GM12878 (cell line): ENCODE measurements around the gene ITPKB. TPM values are rescaled to one million over a fixed set of nuclear protein-coding genes. Genes with fewer than 3 reads are reported as not detected.

Source experiments
- ATAC-seq: fragments of 200-7000 bp; cut with Tn5 transposase; 3 replicates; pipeline ENCODE4 v1.9.1; 2020; ENCODE audit warnings: mild to moderate bottlenecking, moderate library complexity
- BruUV-seq: library from RNA; stranded (reverse); fragments of 400-500 nt; replicated peaks from 2 replicates; lab custom pipeline; 2021; lab: Mats Ljungman, UMichigan
- CTCF ChIA-PET: fragments of 300-600 bp; sonication (Branson Sonifier 250); formaldehyde crosslinking; extraction: SDS; loops from one replicate; lab custom pipeline; 2021; ENCODE audit warnings: inconsistent platforms; lab: Yijun Ruan, JAX
- POLR2A ChIA-PET: fragments of 350-600 bp; formaldehyde crosslinking; extraction: SDS; loops from one replicate; lab custom pipeline; 2021; ENCODE audit warnings: inconsistent platforms; lab: Charles Lee
- RAD21 ChIA-PET: fragments of 300-600 bp; sonication (Branson Sonifier 250); formaldehyde crosslinking; loops from one replicate; lab custom pipeline; 2023; ENCODE audit warnings: antibody characterized with exemption; ENCODE audit not compliant: unreplicated experiment; lab: Charles Lee
- SMC1A ChIA-PET: fragments of 300-600 bp; sonication (Branson Sonifier 250); formaldehyde crosslinking; loops from one replicate; lab custom pipeline; 2023; ENCODE audit not compliant: unreplicated experiment, uncharacterized antibody; lab: Charles Lee
- DNase-seq: peaks from one replicate; pipeline ENCODE4 v3.0.0-alpha.2; 2011; ENCODE audit warnings: low read depth, low spot score
- FAIRE-seq: peaks from 3 replicates; lab custom pipeline; 2011; peaks lifted over from hg19 to GRCh38; lab: Jason Lieb, UNC
- H2AFZ ChIP-seq: 2 replicates; pipeline ENCODE4 v1.6.0; 2011; ENCODE audit warnings: low read depth, low read length, control low read depth; ENCODE audit not compliant: control insufficient read depth
- H3K27ac ChIP-seq: 2 replicates; pipeline ENCODE4 v1.5.1; 2011; ENCODE audit warnings: control low read depth; ENCODE audit not compliant: control insufficient read depth, insufficient read depth
- H3K27me3 ChIP-seq, 2 experiments: replicated peaks in 1 of 2; 2 replicates each; pipeline versions ENCODE4 v1.6.0 to v1.6.1; 2011; ENCODE audit warnings: low read length in 1 of 2; ENCODE audit not compliant: control insufficient read depth in 2 of 2, insufficient read depth in 2 of 2
- H3K36me3 ChIP-seq, 2 experiments: 2 replicates each; pipeline ENCODE4 v1.5.1; 2011; ENCODE audit warnings: low read length in 1 of 2; ENCODE audit not compliant: control insufficient read depth in 2 of 2, insufficient read depth in 2 of 2
- H3K4me1 ChIP-seq: 2 replicates; pipeline ENCODE4 v1.6.1; 2011; ENCODE audit warnings: mild to moderate bottlenecking, low read length, moderate library complexity, mixed read lengths; ENCODE audit not compliant: control insufficient read depth, insufficient read depth
- H3K4me2 ChIP-seq: 2 replicates; pipeline ENCODE4 v1.6.0; 2011; ENCODE audit warnings: control low read depth; ENCODE audit not compliant: control insufficient read depth, insufficient read depth
- H3K4me3 ChIP-seq: fragments of 200-600 bp; sonication (generic); 2 replicates; pipeline ENCODE4 v1.5.1; 2016
- H3K79me2 ChIP-seq: 2 replicates; pipeline ENCODE4 v1.6.0; 2011; ENCODE audit warnings: low read length; ENCODE audit not compliant: control insufficient read depth, insufficient read depth
- H3K9ac ChIP-seq: 2 replicates; pipeline ENCODE4 v1.8.0; 2011; ENCODE audit warnings: low read length, control low read depth, mixed read lengths; ENCODE audit not compliant: control insufficient read depth, insufficient read depth
- H3K9me3 ChIP-seq: replicated peaks from 3 replicates; pipeline ENCODE4 v1.5.1; 2011; ENCODE audit warnings: mild to moderate bottlenecking, low read length; ENCODE audit not compliant: control insufficient read depth, insufficient read depth
- H4K20me1 ChIP-seq: 2 replicates; pipeline ENCODE4 v1.6.0; 2011; ENCODE audit not compliant: control insufficient read depth, insufficient read depth
- CBFB ChIP-seq: IDR thresholded peaks from 2 replicates; pipeline ENCODE4 v1.6.1; 2016; ENCODE audit warnings: antibody characterized with exemption, low read depth
- CHD2 ChIP-seq: IDR thresholded peaks from 2 replicates; pipeline ENCODE4 v1.6.1; 2011; ENCODE audit warnings: low read depth, low read length, improper control_type of control experiment, borderline replicate concordance
- CHD4 ChIP-seq: fragments of 200-600 bp; sonication (generic); IDR thresholded peaks from 2 replicates; pipeline ENCODE4 v1.6.1; 2016; ENCODE audit warnings: mild to moderate bottlenecking
- EED ChIP-seq: sonication (generic); IDR thresholded peaks from 2 replicates; pipeline ENCODE4 v1.6.1; 2016; ENCODE audit warnings: antibody characterized with exemption, low read depth
- EZH2 ChIP-seq: IDR thresholded peaks from 2 replicates; pipeline ENCODE4 v1.6.1; 2012; ENCODE audit warnings: low read depth, mild to moderate bottlenecking, control low read depth, inconsistent platforms, low read length, borderline replicate concordance; ENCODE audit not compliant: control insufficient read depth
- KDM1A ChIP-seq: fragments of 200-600 bp; sonication (generic); IDR thresholded peaks from 2 replicates; pipeline ENCODE4 v1.6.1; 2016; ENCODE audit warnings: borderline replicate concordance
- MTA2 ChIP-seq: fragments of 450-650 bp; IDR thresholded peaks from 2 replicates; pipeline ENCODE4 v1.6.1; 2016; ENCODE audit warnings: low read depth, mild to moderate bottlenecking, moderate library complexity
- NFYA ChIP-seq: IDR thresholded peaks from 2 replicates; pipeline ENCODE4 v1.6.1; 2011; ENCODE audit warnings: low read depth, mild to moderate bottlenecking, low read length, improper control_type of control experiment, borderline replicate concordance
- POLR2AphosphoS2 ChIP-seq: IDR thresholded peaks from 2 replicates; pipeline ENCODE4 v1.6.1; 2011; ENCODE audit warnings: low read depth, mild to moderate bottlenecking, low read length, improper control_type of control experiment, moderate library complexity
- POU2F2 ChIP-seq: IDR thresholded peaks from 3 replicates; pipeline ENCODE4 v1.6.1; 2011; ENCODE audit warnings: low read depth, mild to moderate bottlenecking, low read length, borderline replicate concordance
- RAD21 ChIP-seq: IDR thresholded peaks from 2 replicates; pipeline ENCODE4 v1.6.1; 2011; ENCODE audit warnings: mild to moderate bottlenecking, low read depth, low read length, moderate library complexity; ENCODE audit not compliant: insufficient read depth
- SMARCA5 ChIP-seq: fragments of 450-650 bp; IDR thresholded peaks from 2 replicates; pipeline ENCODE4 v1.6.1; 2017; ENCODE audit warnings: mild to moderate bottlenecking
- SRF ChIP-seq, 2 experiments: IDR thresholded peaks; 2 replicates each; pipeline ENCODE4 v1.6.1; 2011; ENCODE audit warnings: low read depth in 2 of 2, low read length in 2 of 2, mild to moderate bottlenecking in 1 of 2, moderate library complexity in 1 of 2
- STAT3 ChIP-seq: IDR thresholded peaks from 2 replicates; pipeline ENCODE4 v1.6.1; 2011; ENCODE audit warnings: low read depth, low read length, improper control_type of control experiment
- ZBTB11 ChIP-seq: fragments of 450-650 bp; formaldehyde crosslinking; IDR thresholded peaks from 2 replicates; pipeline ENCODE4 v1.5.0; 2022; ENCODE audit warnings: mild to moderate bottlenecking, missing genetic modification characterization
- ZNF592 ChIP-seq: fragments of 450-650 bp; IDR thresholded peaks from 2 replicates; pipeline ENCODE4 v1.6.1; 2017; ENCODE audit warnings: mild to moderate bottlenecking, moderate library complexity
- WGBS: methylation state at CpG from one replicate; pipeline ENCODE4 v1.1.6; 2016; ENCODE audit warnings: low lambda C conversion rate; ENCODE audit not compliant: insufficient replicate concordance, insufficient coverage; ENCODE audit errors: missing lambda C conversion rate; 5-methylcytosine and 5-hydroxymethylcytosine counted together
- in situ Hi-C: fragments of 300-500 bp; cut with MboI; formaldehyde crosslinking; loops from 9 replicates; pipeline ENCODE4 v1.14.3; 2018; ENCODE audit warnings: mixed read lengths
- intact Hi-C: fragments of 100-400 bp; cut with micrococcal nuclease; formaldehyde crosslinking; loops from one replicate; pipeline ENCODE4 v1.14.2; 2022; ENCODE audit not compliant: unreplicated experiment
- polyA plus RNA-seq, 11 experiments: library from polyadenylated mRNA; depleted of rRNA in 4 of 11; unstranded in 6 of 11; stranded (reverse) in 5 of 11; fragments of >200 nt; fragmentation: Nextera tagmentation in 4 of 11; fragmentation: Illumina TruSeq in 1 of 11; extraction: Ambion mirVana in 4 of 11; extraction: Trizol in 1 of 11; gene quantifications; 1 replicate in 1 of 11; 2 replicates in 10 of 11; pipeline versions ENCODE4 v1.2.1 to v1.2.3, GENCODE V29; 2011 to 2016; ENCODE audit warnings: inconsistent platforms in 2 of 11, missing spikeins in 2 of 11, low read depth in 1 of 11
- total RNA-seq, 4 experiments: library from RNA; depleted of rRNA in 3 of 4; stranded (reverse); fragments of >200 nt in 3 of 4; fragmentation: Illumina TruSeq in 1 of 4; extraction: Trizol in 1 of 4; gene quantifications; 2 replicates each; pipeline versions ENCODE4 v1.2.1 to v1.2.3, GENCODE V29; 2013 to 2021

Gene ITPKB
- total and polyA plus RNA-seq, 10 of the 15 experiments (the other 5 are each of a cell fraction or from before 2014, with no cell fraction given): 1.3 to 38.7 (median 12.9) TPM

DNA sequence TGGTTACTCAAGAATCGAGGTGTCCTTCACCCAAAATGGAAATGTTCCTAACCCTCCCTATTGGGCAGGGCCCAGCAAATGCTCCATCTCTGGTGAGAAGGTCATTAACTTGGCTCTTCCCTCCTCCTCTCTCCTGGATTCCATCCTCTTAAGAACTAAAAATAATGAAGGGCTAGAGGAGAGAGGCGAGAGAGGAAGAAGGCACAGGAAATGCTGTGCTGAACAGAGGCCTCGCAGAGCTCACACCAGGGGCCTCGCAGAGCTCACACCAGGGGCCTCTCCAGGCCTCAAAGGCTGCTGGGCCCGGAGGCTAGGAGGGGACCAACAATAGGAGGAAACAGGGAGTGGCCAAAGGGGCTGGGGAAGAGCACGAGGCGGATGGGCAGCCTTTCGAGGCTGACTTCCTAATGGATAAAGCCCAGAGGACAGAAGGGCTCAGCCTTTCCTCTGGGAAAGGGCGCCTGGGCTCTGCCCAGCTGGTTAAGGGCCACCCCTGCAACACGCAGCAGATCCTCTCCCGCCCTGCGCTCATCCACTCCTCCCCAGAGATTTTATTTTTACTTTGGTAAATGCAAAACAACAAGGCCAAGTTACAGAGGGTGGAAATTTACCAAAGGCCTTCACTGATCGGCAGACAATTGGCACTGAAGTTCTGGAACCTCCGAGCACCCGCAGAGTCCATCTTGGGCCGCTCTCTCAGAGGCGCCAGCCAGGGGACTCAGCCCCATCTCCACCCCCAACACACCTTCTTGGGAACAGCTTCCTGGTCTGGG, 78.5 kb downstream of the ITPKB start (continued):
- TF ChIP-seq ZBTB11 (CRISPR knock-in tag) (no peak), CBFB (no peak), POU2F2 (no peak), CHD4 (no peak)

- DNase-seq: no peak
- Histone ChIP-seq H4K20me1 (no peaks in the 10 kb centered on the region; the same call in 1 of the 2 replicates), H3K4me1 (peaks cover 71% of the 10 kb centered on the region), H3K4me3 (no peak overlapping the region), H2AFZ (no peak overlapping the region), H3K9ac (no peak overlapping the region), H3K27ac (no peak overlapping the region), H3K27me3 (no peaks in the 10 kb centered on the region), H3K9me3 (no peaks in the 10 kb centered on the region), H3K79me2 (peaks cover 47% of the 10 kb centered on the region), H3K4me2 (no peak overlapping the region), H3K36me3 (peaks cover 5 to 15% of the 10 kb centered on the region in 2 experiments; a peak in 3 of 4 replicates)
- FAIRE-seq: no peak
- ChIA-PET RAD21 (no interaction called here), SMC1A (interaction anchor here (1.3 kb wide), 1 partner anchor 29 kb away, joined by 4 read pairs; no protein-coding TSS in a partner anchor), CTCF (interaction anchor here (0.8 kb wide), 1 partner anchor 18 kb away, joined by 3 read pairs; no protein-coding TSS in a partner anchor), POLR2A (no interaction called here)
- in situ Hi-C loops: no loop called here
- ATAC-seq: no peak
- no TSS peak for BruUV-seq
- 98% methylated on average over 5 of the region's 5 CpGs for WGBS
- intact Hi-C loops: no loop called here
- TF ChIP-seq KDM1A: no peak
- TF ChIP-seq CHD2: no peak
- no peak for TF ChIP-seq NFYA
- no peak for TF ChIP-seq RAD21
- no peak for TF ChIP-seq POLR2AphosphoS2
- TF ChIP-seq EZH2: no peak
- TF ChIP-seq ZNF592: no peak
- TF ChIP-seq EED: no peak
- TF ChIP-seq STAT3: no peak
- TF ChIP-seq MTA2: no peak
- no peak for TF ChIP-seq SMARCA5
- no peak for TF ChIP-seq SRF (IDR thresholded peaks at IDR 0.05; ENCODE audit: low read depth in 2 of 2, low read length in 2 of 2)
Observed at GRCh38 chr1:226659641-226660040, 79.4 kb downstream of the ITPKB start.
